ENCODE results near the gene ZNF219.

Gene ZNF219

GRCh38 chr14:21089877-21090193 lies 8.6 kb downstream of the ZNF219 start:
- Histone ChIP-seq H3K4me2 (ENCODE audit: insufficient read depth, low read length) (no peak overlapping the region), H3K9ac (ENCODE audit: low read depth, low read length) (no peak overlapping the region), H3K36me3 (ENCODE audit: insufficient read depth, low read length) (peaks cover 29% of the 10 kb centered on the region), H3K27me3 (ENCODE audit: insufficient read depth, low read length, poor library complexity) (no peaks in the 10 kb centered on the region), H3K79me2 (ENCODE audit: insufficient read depth, low read length) (no peaks in the 10 kb centered on the region), H3K27ac (ENCODE audit: low read length) (no peak overlapping the region), H3K4me3 (ENCODE audit: low read depth in 1 of 2, low read length in 2 of 2) (no peak overlapping the region), H3K4me1 (ENCODE audit: insufficient read depth, low read length) (peaks cover 6% of the 10 kb centered on the region; the same call in 1 of the 2 replicates), H4K20me1 (ENCODE audit: insufficient read depth, low read length) (peaks cover 8% of the 10 kb centered on the region; the same call in 1 of the 2 replicates), H3K9me3 (ENCODE audit: insufficient read depth, low read length, severe bottlenecking) (no peaks in the 10 kb centered on the region), H2AFZ (ENCODE audit: low read depth, low read length) (no peak overlapping the region)
- no peak for DNase-seq
- ATAC-seq (ENCODE audit: insufficient read depth, low read depth): no peak
- TF ChIP-seq EZH2 (IDR thresholded peaks at IDR 0.05; ENCODE audit: borderline replicate concordance, low read depth, low read length, severe bottlenecking) (no peak), CTCF (IDR thresholded peaks at IDR 0.05; ENCODE audit: borderline replicate concordance, extremely low read depth, low read length, poor library complexity, severe bottlenecking) (no peak)

GRCh38 chr14:21089271-21089670 lies 9.2 kb downstream of the ZNF219 start:
- TF ChIP-seq CTCF (IDR thresholded peaks at IDR 0.05; ENCODE audit: borderline replicate concordance, extremely low read depth, low read length, poor library complexity, severe bottlenecking): no peak
- TF ChIP-seq EZH2 (IDR thresholded peaks at IDR 0.05; ENCODE audit: borderline replicate concordance, low read depth, low read length, severe bottlenecking): no peak
- H3K4me3 ChIP-seq (ENCODE audit: low read depth in 1 of 2, low read length in 2 of 2): no peak overlapping the region
- H4K20me1 ChIP-seq (ENCODE audit: insufficient read depth, low read length): peaks cover 8% of the 10 kb centered on the region; the same call in 1 of the 2 replicates
- H3K27ac ChIP-seq (ENCODE audit: low read length): no peak overlapping the region
- ATAC-seq (ENCODE audit: insufficient read depth, low read depth) (no peak), DNase-seq (no peak)
- H3K9me3 ChIP-seq (ENCODE audit: insufficient read depth, low read length, severe bottlenecking): no peaks in the 10 kb centered on the region
- no peak overlapping the region for H3K4me2 ChIP-seq (ENCODE audit: insufficient read depth, low read length)
- H2AFZ ChIP-seq (ENCODE audit: low read depth, low read length): no peak overlapping the region
- H3K9ac ChIP-seq (ENCODE audit: low read depth, low read length): no peak overlapping the region
- no peaks in the 10 kb centered on the region for H3K79me2 ChIP-seq (ENCODE audit: insufficient read depth, low read length)
- H3K36me3 ChIP-seq (ENCODE audit: insufficient read depth, low read length): peaks cover 29% of the 10 kb centered on the region
- H3K27me3 ChIP-seq (ENCODE audit: insufficient read depth, low read length, poor library complexity): no peaks in the 10 kb centered on the region
- peaks cover 6% of the 10 kb centered on the region; the same call in 1 of the 2 replicates for H3K4me1 ChIP-seq (ENCODE audit: insufficient read depth, low read length)

GRCh38 chr14:21088687-21089086 lies 9.8 kb downstream of the ZNF219 start:
- peaks cover 6% of the 10 kb centered on the region; the same call in 1 of the 2 replicates for H3K4me1 ChIP-seq (ENCODE audit: insufficient read depth, low read length)
- H4K20me1 ChIP-seq (ENCODE audit: insufficient read depth, low read length): peaks cover 8% of the 10 kb centered on the region; the same call in 1 of the 2 replicates
- H3K9ac ChIP-seq (ENCODE audit: low read depth, low read length): no peak overlapping the region
- no peak overlapping the region for H3K4me2 ChIP-seq (ENCODE audit: insufficient read depth, low read length)
- ATAC-seq (ENCODE audit: insufficient read depth, low read depth) (no peak), DNase-seq (no peak)
- no peak overlapping the region for H3K4me3 ChIP-seq (ENCODE audit: low read depth in 1 of 2, low read length in 2 of 2)
- no peak overlapping the region for H3K27ac ChIP-seq (ENCODE audit: low read length)
- H3K27me3 ChIP-seq (ENCODE audit: insufficient read depth, low read length, poor library complexity): no peaks in the 10 kb centered on the region
- no peak overlapping the region for H2AFZ ChIP-seq (ENCODE audit: low read depth, low read length)
- H3K9me3 ChIP-seq (ENCODE audit: insufficient read depth, low read length, severe bottlenecking): no peaks in the 10 kb centered on the region
- H3K36me3 ChIP-seq (ENCODE audit: insufficient read depth, low read length): peaks cover 29% of the 10 kb centered on the region
- TF ChIP-seq EZH2 (IDR thresholded peaks at IDR 0.05; ENCODE audit: borderline replicate concordance, low read depth, low read length, severe bottlenecking) (no peak), CTCF (IDR thresholded peaks at IDR 0.05; ENCODE audit: borderline replicate concordance, extremely low read depth, low read length, poor library complexity, severe bottlenecking) (no peak)
- no peaks in the 10 kb centered on the region for H3K79me2 ChIP-seq (ENCODE audit: insufficient read depth, low read length)
